HG03175 (cell line): Measurements from ENCODE around the gene RNF121.
"Not testable (repeated sequence)": the region's sequence is repeated elsewhere in the genome, so short reads cannot be mapped to it uniquely, and the experiment has no call there.

ENCODE experiments used
- ATAC-seq: cut with Tn5 transposase; IDR thresholded peaks from one replicate; pipeline ENCODE4 v1.9.1; 2021; ENCODE audit warnings: mild to moderate bottlenecking, moderate library complexity; ENCODE audit not compliant: unreplicated experiment

Gene RNF121

DNA sequence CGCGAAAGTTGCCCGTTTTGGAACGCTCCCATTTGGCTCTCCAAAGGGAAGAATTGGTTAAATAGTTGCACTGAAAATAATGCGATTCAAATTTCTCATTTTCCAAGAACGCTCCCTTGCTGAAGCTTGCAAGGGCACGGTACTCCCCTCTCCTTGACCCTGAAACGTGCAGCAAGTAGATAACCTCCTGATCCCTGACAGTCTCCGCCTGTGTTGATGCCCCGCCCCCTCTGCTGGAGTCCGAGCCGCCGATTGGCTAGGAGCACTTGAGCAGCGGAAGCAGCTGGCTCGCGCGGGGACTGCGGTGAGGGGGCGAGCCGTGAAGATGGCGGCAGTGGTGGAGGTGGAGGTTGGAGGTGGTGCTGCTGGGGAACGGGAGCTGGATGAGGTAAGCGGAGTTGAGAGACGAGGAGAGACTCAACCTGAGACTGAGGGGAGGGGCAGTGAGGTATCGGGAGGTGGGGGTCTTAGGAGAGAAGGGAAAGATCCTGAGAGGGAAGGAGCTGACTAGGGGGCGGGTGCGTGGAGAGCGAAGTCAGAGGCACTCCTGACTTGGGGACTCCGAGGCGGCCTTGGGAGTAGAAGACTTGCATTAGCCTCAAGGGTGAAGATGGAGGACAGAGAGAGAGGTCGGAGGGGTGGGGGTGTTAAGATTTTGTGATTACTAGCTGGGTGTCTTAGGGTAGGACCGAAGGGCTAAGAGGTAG is at the start of gene RNF121:
RNF121 (plus strand) TSS at position 310 of the 707 bp plus-strand sequence; CDS start at position 326, 16 bp downstream.
- ATAC-seq, result peak; percentile 88

DNA sequence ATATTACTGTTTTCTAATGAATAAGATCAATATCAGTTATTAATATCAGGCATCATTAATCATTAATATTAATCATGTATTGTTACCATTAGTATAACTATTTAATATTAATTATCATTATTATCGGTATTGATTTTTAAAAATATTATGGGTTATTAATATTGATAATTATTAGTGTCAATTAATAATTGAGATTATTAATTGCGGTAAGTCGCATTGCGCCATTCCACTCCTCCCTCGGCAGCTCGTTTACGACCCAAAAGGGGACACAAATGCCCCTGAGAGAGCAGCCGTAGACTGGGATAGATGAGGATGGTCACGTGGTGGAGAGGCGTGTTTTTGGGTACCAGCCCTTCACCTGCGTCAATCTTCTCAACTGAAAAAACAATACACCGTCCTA is 43.0 kb upstream of the RNF121 start:
- not testable (repeated sequence) for ATAC-seq

DNA sequence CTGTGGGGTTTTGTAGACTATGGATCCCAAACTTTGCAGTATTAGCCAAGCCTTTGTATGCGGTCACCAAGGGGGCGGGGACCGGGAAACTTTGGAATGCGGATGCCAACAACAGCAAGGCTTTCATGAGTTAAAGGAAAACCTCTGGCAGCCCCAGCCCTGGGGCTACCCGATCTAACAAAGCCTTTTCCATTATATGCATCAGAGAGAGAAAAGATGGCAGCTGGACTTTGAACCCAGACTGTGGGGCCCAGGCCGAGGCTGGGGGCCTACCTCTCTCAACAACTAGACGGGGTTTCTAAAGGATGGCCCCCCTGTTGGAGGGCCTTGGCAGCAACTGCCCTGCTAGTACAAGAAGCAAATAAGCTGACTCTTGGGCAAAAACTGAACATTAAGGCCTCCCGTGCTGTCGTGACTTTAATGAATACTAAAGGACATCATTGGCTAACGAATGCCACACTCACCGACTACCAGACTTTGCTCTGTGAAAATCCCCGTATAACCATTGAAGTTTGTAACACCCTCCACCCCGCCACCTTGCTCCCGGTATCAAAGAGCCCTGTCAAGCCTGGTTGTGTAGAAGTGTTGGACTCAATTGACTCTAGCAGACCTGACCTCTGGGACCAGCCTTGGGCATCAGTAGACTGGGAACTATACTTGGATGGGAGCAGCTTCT is 40.4 kb upstream of the RNF121 start:
- ATAC-seq, result not testable (repeated sequence)

DNA sequence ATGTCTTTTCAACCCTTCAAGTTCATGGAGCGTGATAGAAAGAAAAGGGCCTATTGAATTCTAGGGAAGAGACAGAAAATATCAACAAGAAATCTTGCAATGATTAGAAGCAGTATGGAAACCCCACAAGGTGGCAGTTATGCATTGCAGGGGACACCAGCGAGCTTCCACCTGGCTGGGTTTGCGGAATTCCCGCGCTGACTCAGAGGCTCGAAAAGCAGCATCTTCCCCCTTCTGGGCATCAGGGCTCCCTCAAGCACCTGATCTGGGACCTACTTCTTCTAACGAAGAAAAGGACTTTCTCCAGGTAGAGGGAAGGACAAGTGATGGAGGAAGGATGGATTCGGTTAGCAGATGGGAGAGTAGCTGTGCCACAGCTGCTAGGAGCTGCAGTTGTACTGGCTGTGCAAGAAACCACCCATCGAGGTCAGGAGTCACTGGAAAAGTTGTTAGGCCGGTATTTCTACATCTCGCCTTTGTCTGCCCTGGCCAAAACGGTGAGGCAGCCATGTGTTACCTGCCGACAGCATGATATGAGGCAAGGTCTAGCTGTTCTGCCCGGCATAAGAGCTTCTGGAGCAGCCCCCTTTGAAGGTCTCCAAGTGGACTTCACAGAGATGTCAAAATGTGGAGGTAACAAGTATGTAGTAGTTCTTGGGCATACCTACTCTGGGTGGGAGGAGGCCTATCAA is 39.5 kb upstream of the RNF121 start:
- ATAC-seq, result not testable (repeated sequence)

DNA sequence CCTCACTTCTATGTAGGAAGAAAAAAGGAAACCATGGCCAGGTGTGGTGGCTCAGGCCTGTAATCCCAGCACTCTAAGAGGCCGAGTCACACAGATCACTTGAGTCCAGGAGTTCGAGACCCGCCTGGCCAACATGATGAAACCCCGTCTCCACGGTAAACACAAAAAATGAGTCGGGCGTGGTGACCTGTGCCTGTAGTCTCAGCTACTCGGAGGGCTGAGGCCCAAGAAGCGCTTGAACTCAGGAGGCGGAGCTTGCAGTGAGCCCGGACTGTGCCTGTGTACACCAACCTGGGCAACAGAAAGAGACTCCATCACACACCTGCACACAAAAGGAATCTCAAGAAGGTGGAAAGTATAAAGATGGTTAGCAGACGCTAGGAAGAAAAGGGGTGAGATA is 32.9 kb upstream of the RNF121 start:
- ATAC-seq, result no peak

DNA sequence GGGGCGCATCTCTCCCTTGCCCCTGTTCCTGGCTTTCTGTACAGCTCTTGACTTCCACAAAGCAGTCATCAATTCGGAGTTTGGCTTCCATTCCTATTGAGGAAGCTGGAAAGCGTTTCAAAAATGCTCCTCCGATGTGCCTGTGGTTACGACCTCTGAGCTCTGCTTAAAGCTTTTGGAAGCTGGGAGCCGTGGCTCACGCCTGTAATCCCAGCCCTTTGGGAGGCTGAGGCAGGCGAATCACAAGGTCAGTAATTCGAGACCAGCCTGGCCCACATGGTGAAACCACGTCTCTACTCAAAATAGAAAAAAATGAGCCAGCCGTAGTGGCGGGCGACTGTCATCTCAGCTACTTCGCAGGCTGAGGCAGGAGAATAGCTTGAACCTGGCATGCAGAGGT is 27.7 kb upstream of the RNF121 start:
- not testable (repeated sequence) for ATAC-seq

DNA sequence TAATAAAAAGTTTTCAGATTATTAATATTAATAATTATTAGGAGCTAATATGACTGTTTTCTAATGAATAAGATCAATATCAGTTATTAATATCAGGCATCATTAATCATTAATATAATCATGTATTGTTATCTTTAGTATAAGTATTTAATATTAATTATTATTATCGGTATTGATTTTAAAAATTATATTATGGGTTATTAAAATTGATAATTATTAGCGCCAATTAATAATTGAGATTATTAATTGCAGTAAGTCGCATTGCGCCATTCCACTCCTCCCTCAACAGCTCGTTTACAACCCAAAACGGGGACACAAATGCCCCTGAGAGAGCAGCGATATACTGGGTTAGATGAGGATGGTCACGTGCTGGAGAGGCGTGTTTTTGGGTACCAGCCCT is 20.6 kb upstream of the RNF121 start:
- ATAC-seq, result no peak

DNA sequence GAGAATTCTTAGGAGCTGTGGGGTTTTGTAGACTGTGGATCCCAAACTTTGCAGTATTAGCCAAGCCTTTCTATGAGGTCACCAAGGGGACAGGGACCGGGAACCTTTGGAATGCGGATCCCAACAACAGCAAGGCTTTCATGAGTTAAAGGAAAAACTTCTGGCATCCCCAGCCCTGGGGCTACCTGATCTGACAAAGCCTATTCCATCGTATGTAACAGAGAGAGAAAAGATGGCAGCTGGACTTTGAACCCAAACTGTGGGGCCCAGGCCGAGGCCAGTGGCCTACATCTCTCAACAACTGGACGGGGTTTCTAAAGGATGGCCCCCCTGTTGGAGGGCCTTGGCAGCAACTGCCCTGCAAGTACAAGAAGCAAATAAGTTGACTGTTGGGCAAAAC is 18.1 kb upstream of the RNF121 start:
- not testable (repeated sequence) for ATAC-seq

DNA sequence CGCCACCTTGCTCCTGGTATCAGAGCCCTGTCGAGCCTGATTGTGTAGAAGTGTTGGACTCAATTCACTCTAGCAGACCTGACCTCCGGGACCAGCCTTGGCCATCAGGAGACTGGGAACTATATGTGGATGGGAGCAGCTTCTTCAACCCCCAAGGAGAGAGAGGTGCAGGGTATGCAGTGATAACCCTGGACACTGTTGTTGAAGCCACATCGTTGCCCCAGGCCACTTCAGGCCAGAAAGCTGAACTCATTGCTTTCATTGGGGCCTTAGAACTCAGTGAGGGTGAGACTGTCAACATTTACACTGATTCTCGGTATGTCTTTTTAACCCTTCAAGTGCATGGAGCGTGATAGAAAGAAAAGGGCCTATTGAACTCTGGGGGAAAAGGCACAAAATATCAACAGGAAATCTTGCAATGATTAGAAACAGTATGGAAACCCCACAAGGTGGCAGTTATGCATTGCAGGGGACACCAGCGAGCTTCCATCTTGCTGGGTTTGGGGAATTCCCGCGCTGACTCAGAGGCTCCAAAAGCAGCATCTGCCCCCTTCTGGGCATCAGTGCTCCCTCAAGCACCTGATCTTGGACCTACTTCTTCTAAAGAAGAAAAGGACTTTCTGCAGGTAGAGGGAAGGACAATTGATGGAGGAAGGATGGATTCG is 17.4 kb upstream of the RNF121 start:
- ATAC-seq, result not testable (repeated sequence)

DNA sequence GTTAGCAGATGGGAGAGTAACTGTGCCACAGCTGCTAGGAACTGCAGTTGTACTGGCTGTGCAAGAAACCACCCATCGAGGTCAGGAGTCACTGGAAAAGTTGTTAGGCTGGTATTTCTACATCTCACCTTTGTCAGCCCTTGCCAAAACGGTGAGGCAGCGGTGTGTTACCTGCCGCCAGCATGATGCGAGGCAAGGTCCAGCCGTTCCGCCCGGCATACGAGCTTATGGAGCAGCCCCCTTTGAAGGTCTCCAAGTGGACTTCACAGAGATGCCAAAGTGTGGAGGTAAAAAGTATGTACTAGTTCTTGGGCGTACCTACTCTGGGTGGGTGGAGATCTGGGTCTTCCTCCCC is 16.9 kb upstream of the RNF121 start:
- not testable (repeated sequence) for ATAC-seq

DNA sequence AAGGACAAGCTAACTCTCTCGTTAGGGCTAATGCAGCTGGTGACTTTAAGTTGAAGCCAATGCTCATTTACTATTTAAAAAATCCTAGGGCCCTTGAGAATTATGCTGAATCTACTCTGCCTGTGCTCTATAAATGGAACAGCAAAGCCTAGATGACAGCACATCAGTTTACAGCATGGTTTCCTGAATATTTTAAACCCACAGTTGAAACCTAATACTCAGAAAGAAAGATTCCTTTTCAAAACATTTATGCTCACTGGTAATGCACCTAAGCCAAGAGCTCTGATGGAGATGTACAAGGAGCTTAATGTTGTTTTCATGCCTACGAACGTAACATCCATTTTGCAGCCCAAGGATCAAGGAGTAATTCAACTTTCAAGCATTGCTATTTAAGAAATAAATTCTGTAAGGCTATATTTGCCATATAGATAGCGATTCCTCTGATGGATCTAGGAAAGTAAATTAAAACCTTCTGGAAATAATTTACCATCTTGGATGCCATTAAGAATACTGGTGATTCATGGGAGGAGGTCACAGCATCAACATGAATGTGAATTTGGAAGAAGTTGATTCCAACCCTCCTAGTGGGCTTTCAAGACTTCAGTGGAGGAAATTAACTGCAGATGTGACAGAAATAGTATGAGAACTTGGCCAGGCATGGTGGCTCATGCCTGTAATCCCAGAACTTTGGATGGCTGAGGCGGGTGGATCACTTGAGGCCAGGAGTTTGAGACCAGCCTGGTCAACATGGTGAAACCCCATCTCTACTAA is 14.9 kb upstream of the RNF121 start:
- no peak for ATAC-seq

DNA sequence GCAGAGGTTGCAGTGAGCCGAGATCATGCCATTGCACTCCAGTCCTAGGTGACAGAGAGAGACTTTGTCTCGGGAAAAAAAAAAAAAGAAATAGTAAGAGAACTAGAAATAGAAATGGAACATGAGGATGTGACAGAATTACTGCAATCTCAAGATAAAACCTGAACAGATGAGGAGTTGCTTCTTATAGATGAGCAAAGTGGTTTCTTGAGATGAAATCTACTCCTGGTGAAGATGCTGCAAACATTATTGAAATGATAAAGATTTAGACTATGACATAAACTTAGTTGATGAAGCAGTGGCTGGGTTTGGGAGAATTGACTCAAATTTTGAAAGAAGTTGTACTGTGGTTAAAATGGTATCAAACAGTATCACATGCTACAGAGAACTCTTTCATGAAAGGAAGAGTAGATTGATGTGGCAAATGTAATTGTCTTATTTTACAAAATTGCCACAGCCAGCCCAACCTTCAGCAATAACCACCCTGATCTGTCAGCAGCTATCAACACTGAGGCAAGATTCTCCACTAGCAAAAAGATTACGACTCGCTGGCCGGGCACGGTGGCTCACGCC is 14.1 kb upstream of the RNF121 start:
- no peak for ATAC-seq

DNA sequence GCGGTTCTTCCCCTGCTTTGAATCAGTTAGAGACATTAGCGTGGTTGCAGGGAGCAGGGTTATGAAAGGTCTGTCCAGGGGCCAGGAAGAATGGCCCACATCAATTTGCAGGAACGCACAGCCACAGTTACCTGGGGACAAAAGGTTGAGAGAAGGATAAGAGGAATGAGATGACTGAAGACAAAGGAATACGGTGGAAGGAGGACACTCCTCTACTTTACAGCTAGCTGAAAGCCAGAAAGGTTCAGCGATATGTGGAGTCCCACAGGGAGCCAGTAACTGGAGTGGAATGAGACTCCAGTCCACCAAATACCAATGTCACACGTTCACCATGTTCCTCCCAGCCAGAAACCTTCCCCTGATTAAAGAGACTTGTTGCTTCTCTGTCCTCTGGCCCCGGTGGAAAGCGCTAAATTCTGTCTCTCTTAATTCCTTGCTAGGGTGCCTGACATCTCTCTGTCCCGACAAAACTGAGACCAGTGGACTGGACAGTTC is 11.2 kb upstream of the RNF121 start:
- ATAC-seq, result no peak

DNA sequence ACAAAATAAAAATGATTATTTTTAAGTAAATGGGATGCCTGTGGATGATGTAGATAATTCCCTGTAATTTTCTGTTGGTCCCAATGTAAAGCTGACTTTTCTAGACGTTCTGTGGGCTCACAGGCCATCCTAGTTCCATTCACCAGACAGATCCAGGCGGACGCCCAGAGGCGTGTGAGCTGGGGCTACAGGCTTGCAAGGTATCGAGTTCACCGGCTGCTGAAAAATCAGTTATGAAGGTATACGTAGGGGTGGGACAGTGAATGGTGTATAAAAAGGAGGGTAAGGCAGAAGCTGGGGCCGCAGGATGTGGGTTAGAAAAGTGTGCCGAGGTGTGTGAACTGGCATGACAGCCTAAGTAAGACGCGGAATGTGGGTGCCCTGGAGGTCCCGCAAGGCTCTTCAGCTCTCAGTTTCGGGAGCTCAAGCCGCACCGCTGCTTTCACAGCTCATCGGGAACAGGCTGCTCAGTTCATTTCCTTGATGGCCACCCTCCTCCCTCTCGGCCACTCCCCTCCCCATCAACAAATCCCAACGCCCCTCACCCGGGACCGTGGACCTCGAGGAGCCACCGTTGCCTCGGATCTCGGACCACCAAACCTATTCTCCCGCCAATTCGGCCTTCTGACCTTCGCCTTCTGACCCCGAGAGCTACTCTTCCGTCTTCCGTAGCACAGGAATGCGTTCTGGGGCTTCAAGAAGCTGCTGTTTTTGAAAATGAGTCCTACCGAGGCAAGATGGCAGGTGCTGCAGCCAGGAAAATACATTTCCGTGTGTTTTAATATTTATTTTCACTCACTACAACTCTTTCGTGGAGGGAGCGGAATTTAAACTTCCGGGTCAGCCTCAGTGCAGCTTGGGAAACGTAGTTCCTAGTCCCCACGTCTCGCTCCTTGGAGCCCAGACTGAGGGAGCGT is 768 bp upstream of the RNF121 start, which contains the start of gene XNDC1N:
XNDC1N (minus strand) TSS at position 775 of the 917 bp plus-strand sequence. CDS start 5,241 bp downstream, outside the sequence.
- ATAC-seq, result peak; percentile 72

DNA sequence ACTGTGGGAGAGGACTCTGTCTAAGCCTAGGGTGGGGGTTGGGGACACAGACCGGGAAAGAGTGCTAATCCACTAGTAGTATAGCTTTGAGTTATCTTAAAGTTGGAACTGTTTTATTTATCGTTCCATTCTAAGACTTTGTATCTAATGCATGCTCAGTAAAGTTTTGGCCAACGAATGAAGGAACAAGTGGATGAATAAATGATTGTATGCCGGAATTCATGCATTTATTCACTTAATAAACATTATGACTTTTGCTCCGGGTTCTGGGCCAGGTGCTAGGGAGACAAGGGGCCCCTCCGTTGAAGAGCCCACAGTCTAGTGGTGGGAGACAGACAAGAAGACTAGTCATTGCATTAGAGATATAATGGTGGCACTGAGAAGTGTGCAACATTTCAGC is 645 bp downstream of the RNF121 start:
- no peak for ATAC-seq

DNA sequence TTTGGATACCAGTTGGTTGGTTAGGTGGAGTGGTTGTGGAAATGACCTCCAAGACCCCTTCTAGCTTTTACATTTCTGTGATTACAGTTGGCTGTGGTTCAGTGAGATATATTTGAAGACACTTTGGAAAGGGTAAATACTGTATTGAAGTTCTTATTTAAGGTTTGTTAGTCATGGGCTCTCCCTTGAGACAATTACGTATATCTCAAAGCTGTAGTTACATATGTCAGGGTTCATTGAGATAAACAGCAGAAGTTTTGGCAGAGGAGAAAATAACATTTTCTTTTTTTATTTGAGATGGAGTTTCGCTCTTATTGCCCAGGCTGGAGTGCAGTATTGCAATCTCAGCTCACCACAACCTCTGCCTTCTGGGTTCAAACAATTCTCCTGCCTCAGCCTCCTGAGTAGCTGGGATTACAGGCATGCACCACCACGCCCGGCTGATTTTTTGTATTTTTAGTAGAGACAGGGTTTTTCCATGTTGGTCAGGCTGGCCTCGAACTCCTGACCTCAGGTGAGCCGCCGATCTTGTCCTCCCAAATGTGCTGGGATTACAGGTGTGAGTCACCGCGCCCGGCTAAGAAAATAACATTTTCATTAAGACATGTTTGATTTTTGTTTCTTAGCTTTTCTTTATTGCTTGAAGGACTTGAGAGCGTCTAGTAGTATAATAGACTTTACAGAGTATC is 1.9 kb downstream of the RNF121 start:
- ATAC-seq, result no peak

DNA sequence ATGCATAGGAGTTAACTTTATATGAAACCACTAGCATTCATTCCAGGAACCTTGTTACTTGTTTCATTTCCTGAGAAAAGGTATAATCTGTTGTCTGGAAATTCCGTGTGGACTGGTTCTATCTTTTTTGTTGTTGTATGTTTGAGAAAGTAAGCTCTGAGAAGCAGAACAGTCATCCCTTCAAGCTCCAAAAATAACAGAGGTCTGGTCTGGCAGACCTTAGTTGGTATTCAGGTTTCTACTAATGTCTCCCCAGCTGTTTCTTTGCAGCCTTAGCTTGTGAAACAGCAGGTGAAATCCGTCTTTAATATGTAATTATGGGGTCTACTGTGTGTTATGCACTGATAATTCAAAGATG is 2.4 kb downstream of the RNF121 start:
- no peak for ATAC-seq

DNA sequence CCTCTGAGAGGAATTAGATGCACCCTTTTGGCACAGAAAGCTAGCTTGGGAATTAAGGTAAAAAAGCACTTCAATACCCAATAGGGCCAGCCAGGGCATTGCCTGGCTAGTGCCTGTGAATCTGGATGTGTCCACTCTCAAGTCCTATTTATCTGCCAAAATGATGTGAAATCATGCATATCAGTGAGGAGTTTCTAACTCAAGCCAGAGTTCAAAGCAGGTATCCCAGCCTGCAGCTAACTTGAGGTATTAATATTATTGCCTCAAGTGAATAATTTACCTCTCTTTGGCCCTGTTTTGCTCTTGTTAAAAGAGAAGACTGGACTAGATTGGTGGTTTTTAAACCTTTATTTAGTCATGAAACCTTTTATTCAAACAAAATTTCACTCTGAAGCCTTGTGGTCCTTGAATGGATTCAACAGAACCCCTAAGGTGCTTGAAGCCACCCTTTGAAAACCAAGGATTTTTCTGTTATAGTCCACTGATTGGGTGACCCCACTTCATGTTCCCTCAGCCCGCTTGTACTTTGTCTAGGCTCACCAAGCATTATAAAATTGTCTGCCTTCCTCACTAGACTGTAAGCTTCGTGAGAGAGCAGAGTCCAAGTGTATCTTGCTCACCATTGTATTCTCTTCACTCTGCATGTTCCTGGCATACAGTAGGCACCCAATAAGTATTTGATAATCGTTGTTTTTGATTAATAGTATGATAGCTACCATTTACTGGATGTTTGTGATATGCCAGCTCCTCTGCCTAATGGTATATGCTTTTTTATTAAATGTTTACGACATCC is 4.5 kb downstream of the RNF121 start:
- ATAC-seq, result no peak
